MCF 10A (cell line): ENCODE results near the gene LRMDA. TPM values are rescaled to one million over a fixed set of nuclear protein-coding genes. Genes with fewer than 3 reads are reported as not detected.

Experiments used
- BruUV-seq: library from RNA; stranded (reverse); fragments of 400-500 nt; replicated peaks from 2 replicates; lab custom pipeline; 2021; lab: Mats Ljungman, UMichigan
- CTCF ChIA-PET: fragments of 300-600 bp; sonication (Branson Sonifier 250); formaldehyde crosslinking; extraction: SDS; loops from one replicate; lab custom pipeline; 2021; ENCODE audit warnings: antibody characterized with exemption, inconsistent platforms; lab: Yijun Ruan, JAX
- POLR2A ChIA-PET: fragments of 300-600, 350-650 bp; sonication (Branson Sonifier 250); formaldehyde crosslinking; extraction: SDS; loops from one replicate; lab custom pipeline; 2020; ENCODE audit warnings: antibody characterized with exemption, inconsistent platforms; lab: Yijun Ruan, JAX
- DNase-seq: peaks from one replicate; pipeline ENCODE4 v3.0.0-alpha.2; 2018; ENCODE audit not compliant: unreplicated experiment
- H3K27ac Mint-ChIP-seq: one replicate; pipeline ENCODE4 v1.8.0; 2022; ENCODE audit warnings: mild to moderate bottlenecking, low read depth, mixed read lengths; ENCODE audit not compliant: unreplicated experiment
- H3K27me3 Mint-ChIP-seq: one replicate; pipeline ENCODE4 v1.8.0; 2022; ENCODE audit warnings: mixed read lengths; ENCODE audit not compliant: insufficient read depth, unreplicated experiment
- H3K36me3 Mint-ChIP-seq: one replicate; pipeline ENCODE4 v1.8.0; 2022; ENCODE audit warnings: mild to moderate bottlenecking, moderate library complexity, mixed read lengths; ENCODE audit not compliant: insufficient read depth, unreplicated experiment
- H3K4me1 Mint-ChIP-seq: one replicate; pipeline ENCODE4 v1.8.0; 2022; ENCODE audit warnings: mixed read lengths; ENCODE audit not compliant: insufficient read depth, unreplicated experiment
- H3K4me3 Mint-ChIP-seq: one replicate; pipeline ENCODE4 v1.8.0; 2022; ENCODE audit warnings: mild to moderate bottlenecking, moderate library complexity, mixed read lengths; ENCODE audit not compliant: unreplicated experiment
- H3K9me3 Mint-ChIP-seq: one replicate; pipeline ENCODE4 v1.8.0; 2022; ENCODE audit warnings: mixed read lengths; ENCODE audit not compliant: unreplicated experiment
- CTCF ChIP-seq: fragments of 200-600 bp; IDR thresholded peaks from one replicate; pipeline ENCODE4 v1.8.0; 2022; ENCODE audit warnings: antibody characterized with exemption, mild to moderate bottlenecking; ENCODE audit not compliant: unreplicated experiment
- intact Hi-C: fragments of 100-400 bp; cut with micrococcal nuclease; formaldehyde crosslinking; loops from 2 replicates; pipeline ENCODE4 v1.14.1; 2022
- total RNA-seq: library from RNA; stranded (reverse); gene quantifications from 2 replicates; pipeline ENCODE4 v1.2.3, GENCODE V29; 2022

The LRMDA gene
- total RNA-seq, 1 experiment from 2014 or later: not detected

- DNase-seq: peak; percentile 22
- POLR2A ChIA-PET: no interaction called here
- no peak for TF ChIP-seq CTCF
- intact Hi-C loops: no loop called here
- no peaks in the 10 kb centered on the region for H3K9me3 Mint-ChIP-seq
- no TSS peak for BruUV-seq
- H3K4me3 Mint-ChIP-seq: no peak overlapping the region
- no peaks in the 10 kb centered on the region for H3K27me3 Mint-ChIP-seq
- CTCF ChIA-PET: interaction anchor here (0.7 to 1.5 kb wide), 2 partner anchors 54 to 169 kb away, joined by 3 to 5 read pairs; no protein-coding TSS in a partner anchor
- H3K27ac Mint-ChIP-seq: no peak overlapping the region
- H3K36me3 Mint-ChIP-seq: no peaks in the 10 kb centered on the region
- H3K4me1 Mint-ChIP-seq: peaks cover 5% of the 10 kb centered on the region
Measured at GRCh38 chr10:75982611-75983369, 551.4 kb downstream of the LRMDA start.

GRCh38 chr10:75984067-75984466 is 552.6 kb downstream of the LRMDA start:
- Mint-ChIP-seq H3K4me3 (no peak overlapping the region), H3K27me3 (no peaks in the 10 kb centered on the region), H3K27ac (no peak overlapping the region), H3K4me1 (peaks cover 5% of the 10 kb centered on the region), H3K36me3 (no peaks in the 10 kb centered on the region), H3K9me3 (no peaks in the 10 kb centered on the region)
- intact Hi-C loops: no loop called here
- TF ChIP-seq CTCF: no peak
- CTCF ChIA-PET: no interaction called here
- BruUV-seq: no TSS peak
- no peak for DNase-seq
- POLR2A ChIA-PET: no interaction called here

DNA sequence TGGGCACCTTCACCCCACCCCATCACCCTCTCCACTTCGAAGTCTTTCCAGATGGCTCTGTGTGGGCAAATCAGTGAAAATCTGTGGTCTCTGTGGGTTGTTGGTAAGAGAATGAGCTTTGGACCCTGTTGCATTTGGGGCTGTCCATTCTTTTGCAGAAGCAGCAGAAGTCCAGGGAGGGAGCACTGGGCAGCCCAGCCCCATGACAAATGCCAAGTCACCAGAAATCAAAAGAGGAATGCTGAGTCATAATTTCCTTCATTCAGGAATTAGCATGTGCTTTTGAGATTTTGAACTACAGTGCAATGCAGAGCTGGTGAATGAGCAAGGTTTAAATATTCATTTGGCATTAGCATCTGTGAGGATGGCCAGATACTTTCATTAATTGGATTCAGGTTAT is 556.2 kb downstream of the LRMDA start:
- DNase-seq: peak; percentile 14
- Mint-ChIP-seq H3K36me3 (no peaks in the 10 kb centered on the region), H3K4me1 (peaks cover 5% of the 10 kb centered on the region), H3K4me3 (no peak overlapping the region), H3K9me3 (no peaks in the 10 kb centered on the region), H3K27ac (no peak overlapping the region), H3K27me3 (no peaks in the 10 kb centered on the region)
- TF ChIP-seq CTCF: no peak
- no TSS peak for BruUV-seq
- POLR2A ChIA-PET: no interaction called here
- CTCF ChIA-PET: interaction anchor here (0.5 kb wide), 1 partner anchor 114 kb away, joined by 3 read pairs; no protein-coding TSS in a partner anchor
- intact Hi-C loops: no loop called here

DNA sequence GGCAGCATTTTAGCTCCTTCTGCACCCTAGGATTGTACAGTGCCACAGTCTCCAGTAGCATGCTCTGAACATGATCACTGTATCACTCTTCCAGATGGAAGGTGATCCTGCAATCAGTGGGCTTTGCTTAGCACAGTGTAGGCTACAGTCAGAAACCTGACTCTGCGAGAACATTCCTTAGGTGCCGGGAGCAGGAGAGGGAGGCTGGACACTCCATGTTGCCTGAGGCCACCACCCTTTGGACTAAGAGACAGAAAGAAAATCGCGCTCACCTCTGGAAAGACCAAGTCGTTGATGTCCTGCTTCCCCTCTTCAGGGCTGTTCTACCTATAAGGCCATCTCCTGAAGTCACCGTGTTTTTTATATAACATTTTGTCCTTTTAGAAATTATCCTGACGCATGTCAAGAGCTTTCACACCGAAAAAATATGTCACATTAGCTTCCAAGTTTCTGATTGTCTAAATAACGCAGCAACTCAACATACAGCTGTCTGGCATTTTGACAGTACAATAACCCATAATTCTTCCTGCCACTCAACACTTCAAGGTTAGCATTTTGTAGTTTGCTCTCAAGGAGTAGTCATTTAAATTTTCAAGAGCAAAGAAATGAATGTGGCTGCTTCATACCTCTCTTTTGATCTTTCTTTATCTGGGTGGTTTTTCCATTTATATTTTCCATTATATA is 563.1 kb downstream of the LRMDA start:
- Mint-ChIP-seq H3K27ac (no peak overlapping the region), H3K4me3 (no peak overlapping the region), H3K27me3 (peaks cover 13% of the 10 kb centered on the region), H3K9me3 (no peaks in the 10 kb centered on the region), H3K4me1 (no peaks in the 10 kb centered on the region), H3K36me3 (no peaks in the 10 kb centered on the region)
- no peak for TF ChIP-seq CTCF
- POLR2A ChIA-PET: no interaction called here
- intact Hi-C loops: no loop called here
- CTCF ChIA-PET: interaction anchor here (0.5 to 0.8 kb wide), 4 partner anchors 439 to 1010 kb away, joined by 3 to 7 read pairs (median 3); partner anchors contain the start of gene ZNF503
- no peak for DNase-seq
- BruUV-seq: no TSS peak
